Measurements from ENCODE around the gene GADD45GIP1. TPM values are rescaled to one million over a fixed set of nuclear protein-coding genes. Genes with fewer than 3 reads are reported as not detected.

GADD45GIP1 gene
- total and polyA plus RNA-seq, 10 of the 15 experiments (the other 5 are each of a cell fraction or from before 2014, with no cell fraction given) = 5.1 to 136 (median 30.1) TPM

DNA sequence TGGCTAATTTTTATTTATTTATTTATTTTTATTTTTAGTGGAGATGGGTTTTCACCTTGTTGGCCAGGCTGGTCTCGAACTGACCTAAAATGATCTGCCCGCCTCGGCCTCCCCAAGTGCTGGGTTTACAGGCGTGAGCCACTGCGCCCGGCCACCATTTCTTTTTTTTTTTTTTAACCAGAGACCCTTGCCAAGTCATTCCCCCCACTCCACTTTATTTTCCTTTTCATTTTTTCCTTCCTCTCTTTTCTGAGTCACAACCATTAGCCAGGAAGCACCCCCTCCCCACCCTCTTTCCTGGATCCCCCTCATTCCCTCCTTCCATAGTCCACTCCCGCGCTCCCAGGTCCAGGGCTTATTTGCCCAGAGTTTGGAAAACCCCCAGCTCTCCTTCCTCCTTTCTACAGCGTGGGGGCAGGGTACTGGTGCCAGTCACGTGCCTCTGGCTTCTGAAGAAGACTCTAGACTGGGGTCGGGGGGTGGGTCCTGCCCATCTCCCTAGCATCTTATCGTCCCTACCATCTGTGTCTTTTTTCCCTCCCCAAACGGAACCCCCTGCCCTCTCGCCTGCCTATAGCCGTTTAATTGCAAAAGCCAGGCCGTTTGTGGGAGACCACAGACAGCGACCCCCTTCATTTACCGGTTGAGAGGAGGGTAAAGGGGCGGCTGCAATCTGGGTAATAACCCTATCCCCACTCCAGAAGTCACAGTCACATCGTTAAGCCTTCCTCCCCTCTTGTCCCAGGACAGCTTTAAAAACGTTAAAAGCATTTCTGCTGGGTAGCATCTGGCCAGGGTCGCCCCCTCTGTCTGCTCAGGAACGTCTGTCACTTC is 19.7 kb downstream of the GADD45GIP1 start (continued):
- TF ChIP-seq BHLHE40 (IDR thresholded peaks at IDR 0.05; ENCODE audit: borderline replicate concordance in 1 of 2, low read depth in 2 of 2, low read length in 1 of 2) = peak; percentile 88 to 92
- TF ChIP-seq SMC3 (IDR thresholded peaks at IDR 0.05; ENCODE audit: borderline replicate concordance, low read length) = no peak
- TF ChIP-seq ZZZ3 (IDR thresholded peaks at IDR 0.05; ENCODE audit: control insufficient read depth, insufficient read length, low read depth) = no peak
- TF ChIP-seq POLR2AphosphoS2 (IDR thresholded peaks at IDR 0.05; ENCODE audit: low read depth, low read length) = no peak
- peak; percentile 50 for TF ChIP-seq IKZF1 (conservative IDR thresholded peaks at IDR 0.05)
- TF ChIP-seq ZNF207 (IDR thresholded peaks at IDR 0.05; ENCODE audit: borderline replicate concordance) = no peak
- TF ChIP-seq, protein P1, sequence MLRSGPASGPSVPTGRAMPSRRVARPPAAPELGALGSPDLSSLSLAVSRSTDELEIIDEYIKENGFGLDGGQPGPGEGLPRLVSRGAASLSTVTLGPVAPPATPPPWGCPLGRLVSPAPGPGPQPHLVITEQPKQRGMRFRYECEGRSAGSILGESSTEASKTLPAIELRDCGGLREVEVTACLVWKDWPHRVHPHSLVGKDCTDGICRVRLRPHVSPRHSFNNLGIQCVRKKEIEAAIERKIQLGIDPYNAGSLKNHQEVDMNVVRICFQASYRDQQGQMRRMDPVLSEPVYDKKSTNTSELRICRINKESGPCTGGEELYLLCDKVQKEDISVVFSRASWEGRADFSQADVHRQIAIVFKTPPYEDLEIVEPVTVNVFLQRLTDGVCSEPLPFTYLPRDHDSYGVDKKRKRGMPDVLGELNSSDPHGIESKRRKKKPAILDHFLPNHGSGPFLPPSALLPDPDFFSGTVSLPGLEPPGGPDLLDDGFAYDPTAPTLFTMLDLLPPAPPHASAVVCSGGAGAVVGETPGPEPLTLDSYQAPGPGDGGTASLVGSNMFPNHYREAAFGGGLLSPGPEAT (IDR thresholded peaks at IDR 0.05; ENCODE audit: low read depth) = peak; percentile 82
- peak; percentile 52 for TF ChIP-seq RELA (IDR thresholded peaks at IDR 0.05; ENCODE audit: borderline replicate concordance, partially characterized antibody)
- TF ChIP-seq, protein P2, sequence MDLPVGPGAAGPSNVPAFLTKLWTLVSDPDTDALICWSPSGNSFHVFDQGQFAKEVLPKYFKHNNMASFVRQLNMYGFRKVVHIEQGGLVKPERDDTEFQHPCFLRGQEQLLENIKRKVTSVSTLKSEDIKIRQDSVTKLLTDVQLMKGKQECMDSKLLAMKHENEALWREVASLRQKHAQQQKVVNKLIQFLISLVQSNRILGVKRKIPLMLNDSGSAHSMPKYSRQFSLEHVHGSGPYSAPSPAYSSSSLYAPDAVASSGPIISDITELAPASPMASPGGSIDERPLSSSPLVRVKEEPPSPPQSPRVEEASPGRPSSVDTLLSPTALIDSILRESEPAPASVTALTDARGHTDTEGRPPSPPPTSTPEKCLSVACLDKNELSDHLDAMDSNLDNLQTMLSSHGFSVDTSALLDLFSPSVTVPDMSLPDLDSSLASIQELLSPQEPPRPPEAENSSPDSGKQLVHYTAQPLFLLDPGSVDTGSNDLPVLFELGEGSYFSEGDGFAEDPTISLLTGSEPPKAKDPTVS (IDR thresholded peaks at IDR 0.05; ENCODE audit: low read depth, low read length) = no peak
- no peak for TF ChIP-seq LARP7 (IDR thresholded peaks at IDR 0.05)
- TF ChIP-seq EP300 (IDR thresholded peaks at IDR 0.05; ENCODE audit: borderline replicate concordance in 1 of 2, control insufficient read depth in 1 of 2, low read depth in 2 of 2, low read length in 2 of 2) = 0 out of 4 replicates have a peak, but pooled peaks of 1 of the 2 experiments have one; percentile 2
- TF ChIP-seq TCF3 (IDR thresholded peaks at IDR 0.05; ENCODE audit: borderline replicate concordance, insufficient read depth, low read depth, low read length) = no peak
- TF ChIP-seq NFIC (IDR thresholded peaks at IDR 0.05; ENCODE audit: low read depth, low read length) = no peak
- TF ChIP-seq FOS (IDR thresholded peaks at IDR 0.05; ENCODE audit: borderline replicate concordance, extremely low read depth, insufficient read length) = no peak
- TF ChIP-seq IKZF2 (IDR thresholded peaks at IDR 0.05) = peak; percentile 68 to 86
- no peak for TF ChIP-seq RB1 (IDR thresholded peaks at IDR 0.05; ENCODE audit: borderline replicate concordance)
- TF ChIP-seq EED (IDR thresholded peaks at IDR 0.05; ENCODE audit: low read depth) = peak; percentile 81
- TF ChIP-seq CREB1 (IDR thresholded peaks at IDR 0.05; ENCODE audit: low read depth) = no peak
- TF ChIP-seq STAT1 (conservative IDR thresholded peaks at IDR 0.05) = no peak
- TF ChIP-seq NFXL1 (IDR thresholded peaks at IDR 0.05; ENCODE audit: borderline replicate concordance) = no peak
- TF ChIP-seq HDAC6 (IDR thresholded peaks at IDR 0.05; ENCODE audit: unreplicated experiment) = no peak
- no peak for TF ChIP-seq ZSCAN29 (IDR thresholded peaks at IDR 0.05)
- no peak for TF ChIP-seq TCF12 (IDR thresholded peaks at IDR 0.05; ENCODE audit: low read depth, low read length)
- no peak for TF ChIP-seq BCL11A (IDR thresholded peaks at IDR 0.05; ENCODE audit: low read depth, low read length)
- 0 out of 2 replicates have a peak, but pooled peaks have one; percentile 34 for TF ChIP-seq MLLT1 (IDR thresholded peaks at IDR 0.05)
- TF ChIP-seq TBL1XR1 (IDR thresholded peaks at IDR 0.05; ENCODE audit: low read depth, low read length) = no peak
- no peak for TF ChIP-seq CEBPB (IDR thresholded peaks at IDR 0.05; ENCODE audit: borderline replicate concordance in 1 of 2, low read depth in 2 of 2, low read length in 2 of 2)
